Neural cell (in vitro differentiated cells): ENCODE results near the gene PBX1. TPM values are rescaled to one million over a fixed set of nuclear protein-coding genes. Genes with fewer than 3 reads are reported as not detected.
A peak's percentile ranks its signal among the peaks of the same experiment; 100 is the strongest.

Experiments used
- H2AFZ ChIP-seq: fragments of 200-600, 300-800 bp; sonication (generic), shearing (Covaris generic); 2 replicates; pipeline ENCODE4 v1.6.0; 2014; ENCODE audit warnings: low read depth, mild to moderate bottlenecking, antibody characterized with exemption, low read length, moderate library complexity
- H3F3A ChIP-seq: fragments of 200-600 bp; shearing (Covaris generic); 2 replicates; pipeline ENCODE4 v1.6.1; 2016; ENCODE audit warnings: mild to moderate bottlenecking, moderate library complexity, mixed read lengths, antibody characterized with exemption, low read length; ENCODE audit not compliant: insufficient read depth, poor library complexity, severe bottlenecking
- H3K27ac ChIP-seq: fragments of 200-600, 300-800 bp; sonication (generic), shearing (Covaris generic); 2 replicates; pipeline ENCODE4 v1.5.1; 2014; ENCODE audit warnings: mild to moderate bottlenecking, low read length, moderate library complexity
- H3K27me3 ChIP-seq: fragments of 300-800, 200-600 bp; sonication (generic), shearing (Covaris generic); 2 replicates; pipeline ENCODE4 v1.6.0; 2014; ENCODE audit warnings: mild to moderate bottlenecking, low read depth, low read length, moderate library complexity; ENCODE audit not compliant: insufficient read depth
- H3K36me3 ChIP-seq: fragments of 300-800, 200-600 bp; sonication (generic), shearing (Covaris generic); 2 replicates; pipeline ENCODE4 v1.5.1; 2014; ENCODE audit warnings: mild to moderate bottlenecking, antibody characterized with exemption, low read length, moderate library complexity; ENCODE audit not compliant: insufficient read depth
- H3K4me2 ChIP-seq: fragments of 300-800, 200-600 bp; sonication (generic), shearing (Covaris generic); 2 replicates; pipeline ENCODE4 v1.6.0; 2014; ENCODE audit warnings: mild to moderate bottlenecking, low read length
- H3K4me3 ChIP-seq: fragments of 300-800, 200-600 bp; sonication (generic), shearing (Covaris generic); 2 replicates; pipeline ENCODE4 v1.5.1; 2014; ENCODE audit warnings: mild to moderate bottlenecking, low read length, moderate library complexity
- H3K79me2 ChIP-seq: fragments of 200-600 bp; shearing (Covaris generic); replicated peaks from 2 replicates; pipeline ENCODE4 v1.6.0; 2014; ENCODE audit warnings: mild to moderate bottlenecking, low read length, moderate library complexity; ENCODE audit not compliant: insufficient read depth
- H3K9ac ChIP-seq: fragments of 300-800, 200-600 bp; sonication (generic), shearing (Covaris generic); 2 replicates; pipeline ENCODE4 v1.6.1; 2016; ENCODE audit warnings: mild to moderate bottlenecking, low read length, mixed read lengths
- H3K9me2 ChIP-seq: fragments of 200-600 bp; shearing (Covaris generic); 2 replicates; pipeline ENCODE4 v1.6.1; 2016; ENCODE audit warnings: mild to moderate bottlenecking, low read length, mixed read lengths; ENCODE audit not compliant: insufficient read depth
- H3K9me3 ChIP-seq: fragments of 200-600, 300-800 bp; sonication (generic), shearing (Covaris generic); 2 replicates; pipeline ENCODE4 v1.6.1; 2016; ENCODE audit warnings: mild to moderate bottlenecking, mixed run types, low read length, moderate library complexity, mixed read lengths
- H4K20me1 ChIP-seq: fragments of 200-600 bp; shearing (Covaris generic); 2 replicates; pipeline ENCODE4 v1.6.1; 2016; ENCODE audit warnings: mild to moderate bottlenecking, mixed run types; ENCODE audit not compliant: insufficient read depth
- CTCF ChIP-seq: fragments of 450-650 bp; IDR thresholded peaks from 2 replicates; pipeline ENCODE4 v1.5.1; 2014; ENCODE audit warnings: antibody characterized with exemption, mild to moderate bottlenecking, moderate library complexity; ENCODE audit not compliant: poor library complexity, severe bottlenecking
- EP300 ChIP-seq: fragments of 450-650 bp; conservative IDR thresholded peaks from 2 replicates; pipeline ENCODE4 v1.6.1; 2014; ENCODE audit warnings: antibody characterized with exemption, mild to moderate bottlenecking, moderate library complexity; ENCODE audit not compliant: poor library complexity, severe bottlenecking
- EZH2 ChIP-seq: fragments of 200-600, 300-800 bp; shearing (Covaris generic), sonication (generic); IDR thresholded peaks from 2 replicates; pipeline ENCODE4 v1.6.1; 2014; ENCODE audit warnings: antibody characterized with exemption, low read length, borderline replicate concordance, mild to moderate bottlenecking; ENCODE audit not compliant: insufficient read depth, poor library complexity, severe bottlenecking
- MXI1 ChIP-seq: fragments of 450-650 bp; conservative IDR thresholded peaks from 2 replicates; pipeline ENCODE4 v1.6.1; 2014; ENCODE audit warnings: antibody characterized with exemption, mild to moderate bottlenecking; ENCODE audit not compliant: poor library complexity, severe bottlenecking
- POLR2AphosphoS5 ChIP-seq: IDR thresholded peaks from 2 replicates; pipeline ENCODE4 v1.6.1; 2012
- RAD21 ChIP-seq: fragments of 450-650 bp; conservative IDR thresholded peaks from 2 replicates; pipeline ENCODE4 v1.6.1; 2014; ENCODE audit warnings: antibody characterized with exemption, mild to moderate bottlenecking, moderate library complexity
- REST ChIP-seq: IDR thresholded peaks from 2 replicates; pipeline ENCODE4 v1.6.1; 2012; ENCODE audit warnings: borderline replicate concordance
- SMC3 ChIP-seq: fragments of 450-650 bp; conservative IDR thresholded peaks from 2 replicates; pipeline ENCODE4 v1.6.1; 2014; ENCODE audit warnings: antibody characterized with exemption, mild to moderate bottlenecking, moderate library complexity; ENCODE audit not compliant: poor library complexity
- TAF1 ChIP-seq: IDR thresholded peaks from 2 replicates; pipeline ENCODE4 v1.6.1; 2012; ENCODE audit warnings: low read depth
- polyA plus RNA-seq: library from polyadenylated mRNA; depleted of rRNA; stranded (reverse); fragments of >200 nt; gene quantifications from 2 replicates; pipeline ENCODE4 v1.2.3, GENCODE V29; 2014

PBX1 gene
- polyA plus RNA-seq, 1 donor from 2014 or later: 42.4 TPM

- Histone ChIP-seq H2AFZ (no peak overlapping the region), H3K79me2 (peaks cover 96% of the 10 kb centered on the region), H3K4me2 (no peak overlapping the region), H4K20me1 (peaks cover 3% of the 10 kb centered on the region), H3K27me3 (no peaks in the 10 kb centered on the region), H3K27ac (no peak overlapping the region), H3K9ac (no peak overlapping the region), H3K36me3 (no peaks in the 10 kb centered on the region), H3K9me3 (no peaks in the 10 kb centered on the region), H3K9me2 (no peaks in the 10 kb centered on the region), H3F3A (no peaks in the 10 kb centered on the region), H3K4me3 (no peak overlapping the region)
- TF ChIP-seq CTCF (peak; percentile 38), RAD21 (no peak)
These were observed 66.1 kb downstream of the PBX1 start for GRCh38 chr1:164625004-164625617.

GRCh38 chr1:164628772-164629171, 69.8 kb downstream of the PBX1 start:
- Histone ChIP-seq H4K20me1 (no peaks in the 10 kb centered on the region), H3K9me2 (no peaks in the 10 kb centered on the region), H3K4me2 (peak overlapping the region; percentile 1), H3K79me2 (peaks cover 93% of the 10 kb centered on the region), H3K4me3 (no peak overlapping the region), H2AFZ (no peak overlapping the region), H3F3A (no peaks in the 10 kb centered on the region), H3K9me3 (no peaks in the 10 kb centered on the region), H3K36me3 (no peaks in the 10 kb centered on the region), H3K27ac (peak overlapping the region; percentile 11), H3K9ac (no peak overlapping the region), H3K27me3 (no peaks in the 10 kb centered on the region)
- TF ChIP-seq MXI1 (no peak), EP300 (no peak), CTCF (no peak), EZH2 (no peak), POLR2AphosphoS5 (no peak), TAF1 (no peak), REST (no peak), SMC3 (no peak)
